Stimulated activated CD4-positive, alpha-beta T cell treated with anti-CD3 and anti-CD28 coated beads, Interleukin-12 subunit alpha, Interleukin-12 subunit beta, amount 100 ng/mL, for 4 hours (primary cell): ENCODE data around the gene AMBP.

Source experiments
- DNase-seq: peaks from one replicate; pipeline ENCODE4 v3.0.0-alpha.2; 2020

AMBP gene

GRCh38 chr9:114112778-114113584, 34.9 kb upstream of the AMBP start:
- DNase-seq, result no peak

GRCh38 chr9:114112325-114112724, 34.2 kb upstream of the AMBP start:
- DNase-seq, result no peak

GRCh38 chr9:114110180-114110579, 32.1 kb upstream of the AMBP start:
- DNase-seq, result no peak

- DNase-seq, result no peak
Measured at GRCh38 chr9:114109124-114109523, 31.0 kb upstream of the AMBP start.

- DNase-seq, result peak; percentile 62
Measured at GRCh38 chr9:114108016-114108833, 30.1 kb upstream of the AMBP start.

- DNase-seq, result no peak
Measured at GRCh38 chr9:114107286-114108001, 29.3 kb upstream of the AMBP start.

- no peak for DNase-seq
Measured at GRCh38 chr9:114105236-114105635, 27.1 kb upstream of the AMBP start.

- DNase-seq, result no peak
Measured at GRCh38 chr9:114102484-114102883, 24.4 kb upstream of the AMBP start.

GRCh38 chr9:114100536-114100935, 22.4 kb upstream of the AMBP start:
- DNase-seq, result no peak

- no peak for DNase-seq
Measured at GRCh38 chr9:114099669-114100270, 21.7 kb upstream of the AMBP start.

- DNase-seq, result no peak
Measured at GRCh38 chr9:114098936-114099668, 21.0 kb upstream of the AMBP start, which contains the start of gene KIF12. Gene KIF12 (minus strand): TSS chr9:114099292. CDS start chr9:114099276, 16 bp downstream.

- peak; percentile 13 for DNase-seq
Measured at GRCh38 chr9:114098021-114098935, 20.2 kb upstream of the AMBP start.

- no peak for DNase-seq
Measured at GRCh38 chr9:114097613-114098020, 19.5 kb upstream of the AMBP start.

GRCh38 chr9:114096866-114097612, 18.9 kb upstream of the AMBP start:
- no peak for DNase-seq

GRCh38 chr9:114096041-114096511, 18.0 kb upstream of the AMBP start:
- DNase-seq, result no peak

- no peak for DNase-seq
Measured at GRCh38 chr9:114094971-114095370, 16.9 kb upstream of the AMBP start.

- DNase-seq, result no peak
Measured at GRCh38 chr9:114093761-114094505, 15.8 kb upstream of the AMBP start.

GRCh38 chr9:114093031-114093471, 15.0 kb upstream of the AMBP start:
- no peak for DNase-seq

GRCh38 chr9:114092336-114092735, 14.2 kb upstream of the AMBP start:
- no peak for DNase-seq
